Measurements from ENCODE around the gene WNT4. TPM values are rescaled to one million over a fixed set of nuclear protein-coding genes. Genes with fewer than 3 reads are reported as not detected.

The WNT4 gene
- total and polyA plus RNA-seq, 2 experiments from 2014 or later, result 0.05 to 0.32 TPM

GRCh38 chr1:22154626-22155025 is 11.7 kb upstream of the WNT4 start:
- no peaks in the 10 kb centered on the region for H3K36me3 ChIP-seq (ENCODE audit: low read depth)
- no peak overlapping the region for H3K4me3 ChIP-seq
- no peak overlapping the region for H3K27ac ChIP-seq
- H3K9ac ChIP-seq, result no peak overlapping the region
- H3F3A ChIP-seq (ENCODE audit: insufficient read depth), result no peaks in the 10 kb centered on the region
- no peak for DNase-seq
- H3K9me3 ChIP-seq (ENCODE audit: low read depth), result no peaks in the 10 kb centered on the region
- H3K27me3 ChIP-seq (replicated peaks; ENCODE audit: insufficient read depth), result no peaks in the 10 kb centered on the region
- H4K20me1 ChIP-seq (ENCODE audit: insufficient read depth), result no peaks in the 10 kb centered on the region
- in situ Hi-C loops (cut with MboI), result no loop called here
- no peak for TF ChIP-seq EZH2 (IDR thresholded peaks at IDR 0.05; ENCODE audit: insufficient read depth, poor library complexity, severe bottlenecking)
- TF ChIP-seq EZH2phosphoT487 (IDR thresholded peaks at IDR 0.05; ENCODE audit: insufficient read depth, low read depth), result no peak
- H3K4me1 ChIP-seq (ENCODE audit: insufficient read depth), result no peaks in the 10 kb centered on the region
- H3K4me2 ChIP-seq (ENCODE audit: unreplicated experiment), result no peak overlapping the region
- WGBS, 2 experiments (ENCODE audit: low coverage in 1 of 2, low lambda C conversion rate in 2 of 2, missing lambda C conversion rate in 2 of 2), result 84 to 88% methylated on average over 6 of the region's 6 CpGs
- H3K79me2 ChIP-seq (ENCODE audit: insufficient read depth), result no peaks in the 10 kb centered on the region
- no peak overlapping the region for H2AFZ ChIP-seq
- H3K9me2 ChIP-seq (ENCODE audit: insufficient read depth), result no peaks in the 10 kb centered on the region

- TF ChIP-seq EZH2phosphoT487 (IDR thresholded peaks at IDR 0.05; ENCODE audit: insufficient read depth, low read depth) (no peak), EZH2 (IDR thresholded peaks at IDR 0.05; ENCODE audit: insufficient read depth, poor library complexity, severe bottlenecking) (no peak)
- Histone ChIP-seq H3K9me2 (ENCODE audit: insufficient read depth) (no peaks in the 10 kb centered on the region), H3K4me2 (ENCODE audit: unreplicated experiment) (no peak overlapping the region), H3K9ac (no peak overlapping the region), H4K20me1 (ENCODE audit: insufficient read depth) (no peaks in the 10 kb centered on the region), H3K4me1 (ENCODE audit: insufficient read depth) (no peaks in the 10 kb centered on the region), H3K27me3 (replicated peaks; ENCODE audit: insufficient read depth) (no peaks in the 10 kb centered on the region), H3K27ac (no peak overlapping the region), H3K4me3 (no peak overlapping the region), H3K36me3 (ENCODE audit: low read depth) (no peaks in the 10 kb centered on the region), H3K79me2 (ENCODE audit: insufficient read depth) (no peaks in the 10 kb centered on the region), H3F3A (ENCODE audit: insufficient read depth) (no peaks in the 10 kb centered on the region), H2AFZ (no peak overlapping the region), H3K9me3 (ENCODE audit: low read depth) (no peaks in the 10 kb centered on the region)
- in situ Hi-C loops (cut with MboI), result no loop called here
- no peak for DNase-seq
- WGBS, 2 experiments (ENCODE audit: low coverage in 1 of 2, low lambda C conversion rate in 2 of 2, missing lambda C conversion rate in 2 of 2), result 93% methylated on average over 23 to 25 of the region's 25 CpGs
Measured at GRCh38 chr1:22153660-22154437, 11.0 kb upstream of the WNT4 start.

- Histone ChIP-seq H3K36me3 (ENCODE audit: low read depth) (no peaks in the 10 kb centered on the region), H3K4me1 (ENCODE audit: insufficient read depth) (no peaks in the 10 kb centered on the region), H3K9me2 (ENCODE audit: insufficient read depth) (no peaks in the 10 kb centered on the region), H3K27ac (no peak overlapping the region), H3K79me2 (ENCODE audit: insufficient read depth) (no peaks in the 10 kb centered on the region), H3K27me3 (replicated peaks; ENCODE audit: insufficient read depth) (no peaks in the 10 kb centered on the region), H4K20me1 (ENCODE audit: insufficient read depth) (no peaks in the 10 kb centered on the region), H3F3A (ENCODE audit: insufficient read depth) (no peaks in the 10 kb centered on the region), H3K9me3 (ENCODE audit: low read depth) (no peaks in the 10 kb centered on the region), H2AFZ (no peak overlapping the region), H3K9ac (no peak overlapping the region), H3K4me2 (ENCODE audit: unreplicated experiment) (no peak overlapping the region), H3K4me3 (no peak overlapping the region)
- WGBS, 2 experiments (ENCODE audit: low coverage in 1 of 2, low lambda C conversion rate in 2 of 2, missing lambda C conversion rate in 2 of 2), result 70% methylated on average over 6 of the region's 6 CpGs
- in situ Hi-C loops (cut with MboI), result no loop called here
- no peak for DNase-seq
- TF ChIP-seq EZH2 (IDR thresholded peaks at IDR 0.05; ENCODE audit: insufficient read depth, poor library complexity, severe bottlenecking), result no peak
- no peak for TF ChIP-seq EZH2phosphoT487 (IDR thresholded peaks at IDR 0.05; ENCODE audit: insufficient read depth, low read depth)
Measured at GRCh38 chr1:22150923-22151322, 8.0 kb upstream of the WNT4 start.

- no peak overlapping the region for H2AFZ ChIP-seq
- TF ChIP-seq EZH2 (IDR thresholded peaks at IDR 0.05; ENCODE audit: insufficient read depth, poor library complexity, severe bottlenecking), result peak; percentile 40
- no peak for TF ChIP-seq EZH2phosphoT487 (IDR thresholded peaks at IDR 0.05; ENCODE audit: insufficient read depth, low read depth)
- no peaks in the 10 kb centered on the region for H3K79me2 ChIP-seq (ENCODE audit: insufficient read depth)
- peak overlapping the region; percentile 62 for H3K4me2 ChIP-seq (ENCODE audit: unreplicated experiment)
- H3K4me3 ChIP-seq, result peak overlapping the region; percentile 50
- 2% methylated on average over 44 to 51 of the region's 102 CpGs for WGBS, 2 experiments (ENCODE audit: low coverage in 1 of 2, low lambda C conversion rate in 2 of 2, missing lambda C conversion rate in 2 of 2)
- no peaks in the 10 kb centered on the region for H4K20me1 ChIP-seq (ENCODE audit: insufficient read depth)
- no peaks in the 10 kb centered on the region for H3K4me1 ChIP-seq (ENCODE audit: insufficient read depth)
- no peak overlapping the region for H3K27ac ChIP-seq
- H3K36me3 ChIP-seq (ENCODE audit: low read depth), result no peaks in the 10 kb centered on the region
- H3K27me3 ChIP-seq (replicated peaks; ENCODE audit: insufficient read depth), result peaks cover 15% of the 10 kb centered on the region; the same call in 1 of the 2 replicates
- no peaks in the 10 kb centered on the region for H3F3A ChIP-seq (ENCODE audit: insufficient read depth)
- H3K9me2 ChIP-seq (ENCODE audit: insufficient read depth), result no peaks in the 10 kb centered on the region
- no peaks in the 10 kb centered on the region for H3K9me3 ChIP-seq (ENCODE audit: low read depth)
- DNase-seq, result peak; percentile 61
- in situ Hi-C loops (cut with MboI), result no loop called here
- H3K9ac ChIP-seq, result no peak overlapping the region
Measured at GRCh38 chr1:22142315-22143064, 407 bp downstream of the WNT4 start.
